Endothelial cell (in vitro differentiated cells): ENCODE measurements around the gene AREL1. TPM values are rescaled to one million over a fixed set of nuclear protein-coding genes. Genes with fewer than 3 reads are reported as not detected.

Source experiments
- DNase-seq: peaks from one replicate; pipeline ENCODE4 v3.0.0; 2021; ENCODE audit warnings: low spot score
- H3K27ac Mint-ChIP-seq: one replicate; pipeline ENCODE4 v1.8.0; 2021; ENCODE audit warnings: mixed read lengths, inconsistent platforms; ENCODE audit not compliant: unreplicated experiment
- H3K27me3 Mint-ChIP-seq: one replicate; pipeline ENCODE4 v1.8.0; 2021; ENCODE audit warnings: mild to moderate bottlenecking, moderate library complexity, mixed read lengths, inconsistent platforms; ENCODE audit not compliant: unreplicated experiment
- H3K36me3 Mint-ChIP-seq: one replicate; pipeline ENCODE4 v1.8.0; 2021; ENCODE audit warnings: mild to moderate bottlenecking, low read depth, mixed read lengths, inconsistent platforms; ENCODE audit not compliant: unreplicated experiment
- H3K4me1 Mint-ChIP-seq: one replicate; pipeline ENCODE4 v1.8.0; 2021; ENCODE audit warnings: mild to moderate bottlenecking, mixed read lengths, inconsistent platforms; ENCODE audit not compliant: unreplicated experiment
- H3K4me3 Mint-ChIP-seq: one replicate; pipeline ENCODE4 v1.8.0; 2021; ENCODE audit warnings: mild to moderate bottlenecking, mixed read lengths, inconsistent platforms; ENCODE audit not compliant: unreplicated experiment
- H3K9me3 Mint-ChIP-seq: one replicate; pipeline ENCODE4 v1.8.0; 2021; ENCODE audit warnings: mixed read lengths, inconsistent platforms; ENCODE audit not compliant: unreplicated experiment
- total RNA-seq: library from RNA; stranded (reverse); fragmentation: NEBNext Ultra II Directional; extraction: Animal tissue kit (Norgen Biotek cat#: 25700); gene quantifications from one replicate; pipeline ENCODE4 v1.2.1, GENCODE V29; 2021; ENCODE audit not compliant: unreplicated experiment
- TF ChIP-seq, protein P1 (sequence below): fragments of 200-600 bp; sonication (generic); IDR thresholded peaks from one replicate; pipeline ENCODE4 v1.5.0; 2021; ENCODE audit warnings: antibody characterized with exemption; ENCODE audit not compliant: unreplicated experiment

AREL1 gene
- total RNA-seq, 1 donor from 2014 or later, result 41.6 TPM

DNA sequence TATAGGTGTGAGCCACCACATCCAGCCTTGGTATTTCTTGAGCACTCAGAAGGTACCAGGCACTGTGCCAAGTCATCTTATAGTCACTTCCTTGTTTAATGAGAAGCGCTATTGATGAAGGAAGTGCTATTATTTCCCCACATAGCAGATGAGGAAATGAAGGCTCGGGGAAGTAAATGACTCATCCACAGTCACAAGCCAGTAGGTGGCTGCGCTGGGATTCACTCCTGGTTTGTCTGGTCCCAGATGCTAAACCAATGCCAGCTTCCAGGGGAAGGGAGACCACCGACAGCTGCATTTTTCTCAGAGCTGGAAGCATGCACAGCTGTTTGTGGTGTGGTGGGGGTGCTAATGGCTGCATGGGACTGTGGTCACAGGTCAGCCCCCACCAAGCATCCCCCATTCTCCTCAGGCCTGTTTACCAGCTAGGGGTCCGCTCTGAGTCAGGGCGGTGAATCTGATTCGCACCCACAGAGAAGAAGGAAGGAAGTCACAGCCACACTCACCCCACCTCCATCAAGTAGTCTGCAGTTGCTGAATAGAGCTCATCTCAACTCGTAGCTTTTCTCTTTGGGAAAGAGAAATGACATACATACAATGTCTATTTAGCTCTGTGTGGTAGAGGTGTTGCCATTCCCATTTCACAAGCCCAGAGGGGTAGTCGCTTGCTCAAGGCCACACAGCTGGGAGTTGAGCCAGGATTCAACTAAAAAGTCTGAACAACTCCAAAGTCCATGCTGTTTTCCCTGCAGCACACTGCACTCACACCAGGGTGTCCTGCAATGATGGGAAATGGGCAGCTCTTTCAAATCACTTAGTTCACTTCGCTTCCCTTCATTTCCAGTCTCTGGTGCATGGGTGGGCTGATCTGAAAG, 94.6 kb downstream of the AREL1 start:
- no peak overlapping the region for H3K27ac Mint-ChIP-seq
- no peaks in the 10 kb centered on the region for H3K9me3 Mint-ChIP-seq
- H3K4me1 Mint-ChIP-seq, result peaks cover 55% of the 10 kb centered on the region
- H3K27me3 Mint-ChIP-seq, result peaks cover 17% of the 10 kb centered on the region
- no peak overlapping the region for H3K4me3 Mint-ChIP-seq
- DNase-seq, result no peak
- TF ChIP-seq, protein P1, sequence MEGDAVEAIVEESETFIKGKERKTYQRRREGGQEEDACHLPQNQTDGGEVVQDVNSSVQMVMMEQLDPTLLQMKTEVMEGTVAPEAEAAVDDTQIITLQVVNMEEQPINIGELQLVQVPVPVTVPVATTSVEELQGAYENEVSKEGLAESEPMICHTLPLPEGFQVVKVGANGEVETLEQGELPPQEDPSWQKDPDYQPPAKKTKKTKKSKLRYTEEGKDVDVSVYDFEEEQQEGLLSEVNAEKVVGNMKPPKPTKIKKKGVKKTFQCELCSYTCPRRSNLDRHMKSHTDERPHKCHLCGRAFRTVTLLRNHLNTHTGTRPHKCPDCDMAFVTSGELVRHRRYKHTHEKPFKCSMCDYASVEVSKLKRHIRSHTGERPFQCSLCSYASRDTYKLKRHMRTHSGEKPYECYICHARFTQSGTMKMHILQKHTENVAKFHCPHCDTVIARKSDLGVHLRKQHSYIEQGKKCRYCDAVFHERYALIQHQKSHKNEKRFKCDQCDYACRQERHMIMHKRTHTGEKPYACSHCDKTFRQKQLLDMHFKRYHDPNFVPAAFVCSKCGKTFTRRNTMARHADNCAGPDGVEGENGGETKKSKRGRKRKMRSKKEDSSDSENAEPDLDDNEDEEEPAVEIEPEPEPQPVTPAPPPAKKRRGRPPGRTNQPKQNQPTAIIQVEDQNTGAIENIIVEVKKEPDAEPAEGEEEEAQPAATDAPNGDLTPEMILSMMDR, result no peak
- H3K36me3 Mint-ChIP-seq, result peaks cover 6% of the 10 kb centered on the region

DNA sequence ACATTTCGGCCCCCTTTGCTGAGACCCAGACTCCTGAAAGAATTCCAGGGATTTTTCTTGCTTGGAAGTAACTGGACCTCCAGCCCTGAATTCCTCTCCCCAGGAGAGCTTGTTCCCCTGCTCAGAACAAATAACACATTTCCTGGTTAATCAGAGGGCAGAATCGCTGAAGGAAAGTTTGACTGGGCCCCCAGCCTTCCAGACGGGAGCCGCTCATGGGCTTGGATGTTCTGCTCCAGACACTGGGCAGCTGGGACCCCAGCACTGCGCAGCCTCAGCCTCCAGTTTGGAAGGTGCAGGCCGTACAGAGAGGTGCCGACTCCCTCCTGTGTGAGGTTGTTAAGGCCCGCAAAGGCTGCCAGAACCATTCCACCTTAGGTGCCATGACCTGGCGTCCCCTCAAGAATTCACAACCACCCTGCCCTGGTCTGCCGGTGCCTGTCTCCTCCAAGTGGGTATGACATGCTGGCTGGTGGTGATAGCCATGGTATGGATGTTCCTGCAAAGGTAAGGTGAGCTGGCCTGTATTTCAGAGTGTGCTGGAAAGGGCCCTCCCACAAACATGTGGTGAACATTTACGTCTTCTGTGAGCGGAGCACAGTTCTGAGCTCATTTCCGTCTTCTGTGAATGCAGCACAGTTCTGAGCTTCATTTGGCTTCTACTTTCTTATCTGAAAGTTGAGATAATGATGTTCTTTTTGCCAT, 95.7 kb downstream of the AREL1 start:
- Mint-ChIP-seq H3K36me3 (peaks cover 6% of the 10 kb centered on the region), H3K27me3 (peaks cover 20% of the 10 kb centered on the region), H3K9me3 (no peaks in the 10 kb centered on the region), H3K4me1 (peaks cover 55% of the 10 kb centered on the region), H3K4me3 (no peak overlapping the region), H3K27ac (no peak overlapping the region)
- DNase-seq, result no peak
- TF ChIP-seq, protein P1, result no peak

DNA sequence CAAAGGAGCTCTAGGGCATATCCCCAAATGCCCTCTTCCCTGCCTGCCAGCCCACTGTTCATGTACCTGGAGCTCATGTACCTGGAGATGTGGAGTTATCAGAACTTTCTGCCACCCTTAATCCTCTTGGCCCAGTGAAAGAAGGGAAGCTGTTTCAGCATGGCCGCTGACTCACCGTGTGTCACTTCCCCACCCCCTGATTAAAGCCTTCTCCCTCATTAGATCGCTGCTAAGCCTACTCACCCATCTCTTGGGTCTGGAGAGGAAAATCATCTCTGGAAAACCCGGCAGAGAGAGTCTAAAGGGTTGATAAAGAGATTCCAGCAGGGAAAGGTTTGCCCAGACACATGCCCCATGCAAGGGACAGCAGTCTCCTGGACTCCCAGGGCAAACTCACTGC, 96.4 kb downstream of the AREL1 start:
- peaks cover 20% of the 10 kb centered on the region for H3K27me3 Mint-ChIP-seq
- peaks cover 6% of the 10 kb centered on the region for H3K36me3 Mint-ChIP-seq
- no peak overlapping the region for H3K27ac Mint-ChIP-seq
- no peaks in the 10 kb centered on the region for H3K9me3 Mint-ChIP-seq
- no peak for DNase-seq
- H3K4me3 Mint-ChIP-seq, result no peak overlapping the region
- TF ChIP-seq, protein P1, result no peak
- H3K4me1 Mint-ChIP-seq, result peaks cover 50% of the 10 kb centered on the region

DNA sequence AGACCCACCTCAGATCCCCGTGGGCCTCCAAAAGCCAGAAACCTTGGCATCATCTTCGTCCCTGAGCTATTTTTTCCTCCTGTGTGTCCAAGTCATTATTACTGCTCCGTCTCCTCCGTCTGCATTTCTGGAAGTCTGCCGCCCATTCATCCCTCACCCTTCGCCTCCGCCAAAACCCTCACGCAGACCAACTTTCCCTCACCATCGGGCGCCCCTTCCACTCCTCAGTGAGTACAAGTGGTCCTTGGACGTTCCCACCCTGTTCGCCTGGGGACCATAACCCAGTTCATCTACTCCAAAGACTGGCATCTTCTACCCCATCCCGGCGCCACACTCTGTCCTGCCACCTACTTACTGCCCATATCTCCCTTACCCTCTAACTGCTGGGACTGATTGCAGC, 97.1 kb downstream of the AREL1 start:
- TF ChIP-seq, protein P1, result no peak
- H3K4me3 Mint-ChIP-seq, result no peak overlapping the region
- H3K27me3 Mint-ChIP-seq, result peaks cover 24% of the 10 kb centered on the region
- no peak for DNase-seq
- H3K27ac Mint-ChIP-seq, result no peak overlapping the region
- peaks cover 6% of the 10 kb centered on the region for H3K36me3 Mint-ChIP-seq
- H3K4me1 Mint-ChIP-seq, result peaks cover 43% of the 10 kb centered on the region
- H3K9me3 Mint-ChIP-seq, result no peaks in the 10 kb centered on the region
